ENCODE measurements around the gene CMTM4.
"Not testable (repeated sequence)": the region's sequence is repeated elsewhere in the genome, so short reads cannot be mapped to it uniquely, and the experiment has no call there.

CMTM4 gene

GRCh38 chr16:66616169-66616568 is 80.4 kb downstream of the CMTM4 start:
- DNase-seq (ENCODE audit: low spot score): no peak

DNA sequence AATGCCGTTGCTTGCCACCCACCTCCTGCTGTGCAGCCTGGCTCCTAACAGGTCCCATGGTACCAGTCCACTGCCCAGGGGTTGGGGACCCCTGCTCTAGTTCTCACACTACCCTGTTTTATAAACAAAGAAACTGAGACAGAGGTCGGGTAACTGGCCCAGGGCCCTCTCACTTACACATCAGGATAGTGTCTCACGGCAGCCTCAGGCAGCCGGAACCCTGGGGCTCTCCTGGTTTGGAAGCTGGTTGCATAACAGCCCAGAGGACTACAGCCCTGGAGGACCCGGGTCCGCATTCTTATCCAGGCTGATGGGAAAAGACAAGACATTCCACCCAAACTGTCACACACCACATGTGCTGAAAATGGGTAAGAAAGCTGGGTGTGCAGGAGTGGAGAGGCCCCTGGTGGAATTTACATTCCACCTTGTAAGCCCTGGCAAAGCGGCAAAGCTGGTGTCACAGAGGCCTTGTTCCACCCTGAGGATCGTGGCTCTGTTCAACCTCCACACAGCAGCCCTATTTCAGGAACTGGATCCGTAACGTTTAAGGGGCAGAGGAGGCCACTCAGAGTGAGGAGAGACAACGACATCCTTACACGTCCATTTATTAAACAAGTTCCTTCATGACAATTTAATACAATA is 82.3 kb downstream of the CMTM4 start:
- DNase-seq (ENCODE audit: low spot score): no peak

DNA sequence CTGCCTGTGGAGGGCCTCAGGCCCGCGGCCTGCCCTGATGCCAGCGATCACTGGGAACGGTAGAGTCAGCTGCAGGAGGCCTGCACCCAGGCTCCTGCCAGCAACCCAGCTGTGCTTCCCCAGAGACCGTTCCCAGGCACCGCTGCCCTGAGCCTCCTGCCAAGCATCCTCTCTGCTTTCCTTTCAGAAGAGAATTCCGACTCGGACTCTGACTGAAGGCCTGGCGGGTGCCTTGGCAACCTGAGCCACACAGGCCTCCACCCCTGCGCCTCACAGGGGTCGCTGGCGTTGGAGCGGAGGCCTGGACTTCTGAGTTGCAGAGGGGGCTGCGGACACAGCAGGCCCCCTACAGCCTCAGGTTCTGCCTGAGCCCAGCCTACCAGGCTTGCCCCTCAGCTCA is 84.1 kb downstream of the CMTM4 start:
- DNase-seq (ENCODE audit: low spot score): no peak

DNA sequence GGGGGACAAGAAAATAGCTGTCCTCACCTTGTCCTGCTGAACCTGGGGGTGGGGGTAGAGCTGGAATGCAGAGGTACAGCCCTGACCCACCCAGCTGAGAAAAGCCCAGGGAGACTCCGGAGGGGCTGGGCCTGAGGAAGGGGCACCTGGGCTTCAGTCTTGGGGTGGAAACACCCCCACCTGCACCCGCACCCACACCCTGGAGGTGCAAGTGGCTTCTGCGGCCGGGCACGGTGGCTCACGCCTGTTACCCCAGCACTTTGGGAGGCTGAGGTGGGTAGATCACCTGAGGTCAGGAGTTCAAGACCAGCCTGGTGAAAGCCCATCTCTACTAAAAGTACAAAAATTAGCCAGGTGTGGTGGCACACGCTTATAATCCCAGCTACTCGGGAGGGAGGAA is 84.6 kb downstream of the CMTM4 start:
- DNase-seq (ENCODE audit: low spot score): not testable (repeated sequence)

- no peak for DNase-seq (ENCODE audit: low spot score)
These were observed 86.3 kb downstream of the CMTM4 start for GRCh38 chr16:66610111-66610820.

DNA sequence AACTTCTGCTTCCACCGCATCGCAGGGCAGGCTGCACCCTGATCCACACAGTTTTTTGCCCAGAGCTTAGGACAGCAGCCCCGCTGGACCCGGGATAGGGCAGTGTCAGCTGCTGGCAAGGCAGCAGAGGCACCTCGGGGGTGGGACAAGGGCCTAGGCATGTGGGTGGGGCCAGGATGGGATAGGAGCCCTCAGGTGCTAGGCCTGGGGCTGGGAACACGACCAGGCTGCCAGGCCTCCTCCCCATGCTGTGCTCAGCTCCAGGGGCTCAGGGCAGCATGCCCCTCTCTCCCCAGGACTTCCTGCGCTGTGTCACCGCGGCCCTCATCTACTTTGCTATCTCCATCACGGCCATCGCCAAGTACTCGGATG is 87.4 kb downstream of the CMTM4 start:
- no peak for DNase-seq (ENCODE audit: low spot score)

- DNase-seq (ENCODE audit: low spot score): peak; percentile 94
These were observed 88.1 kb downstream of the CMTM4 start for GRCh38 chr16:66608241-66609138.

- DNase-seq (ENCODE audit: low spot score): no peak
These were observed 90.4 kb downstream of the CMTM4 start for GRCh38 chr16:66605979-66606751.

DNA sequence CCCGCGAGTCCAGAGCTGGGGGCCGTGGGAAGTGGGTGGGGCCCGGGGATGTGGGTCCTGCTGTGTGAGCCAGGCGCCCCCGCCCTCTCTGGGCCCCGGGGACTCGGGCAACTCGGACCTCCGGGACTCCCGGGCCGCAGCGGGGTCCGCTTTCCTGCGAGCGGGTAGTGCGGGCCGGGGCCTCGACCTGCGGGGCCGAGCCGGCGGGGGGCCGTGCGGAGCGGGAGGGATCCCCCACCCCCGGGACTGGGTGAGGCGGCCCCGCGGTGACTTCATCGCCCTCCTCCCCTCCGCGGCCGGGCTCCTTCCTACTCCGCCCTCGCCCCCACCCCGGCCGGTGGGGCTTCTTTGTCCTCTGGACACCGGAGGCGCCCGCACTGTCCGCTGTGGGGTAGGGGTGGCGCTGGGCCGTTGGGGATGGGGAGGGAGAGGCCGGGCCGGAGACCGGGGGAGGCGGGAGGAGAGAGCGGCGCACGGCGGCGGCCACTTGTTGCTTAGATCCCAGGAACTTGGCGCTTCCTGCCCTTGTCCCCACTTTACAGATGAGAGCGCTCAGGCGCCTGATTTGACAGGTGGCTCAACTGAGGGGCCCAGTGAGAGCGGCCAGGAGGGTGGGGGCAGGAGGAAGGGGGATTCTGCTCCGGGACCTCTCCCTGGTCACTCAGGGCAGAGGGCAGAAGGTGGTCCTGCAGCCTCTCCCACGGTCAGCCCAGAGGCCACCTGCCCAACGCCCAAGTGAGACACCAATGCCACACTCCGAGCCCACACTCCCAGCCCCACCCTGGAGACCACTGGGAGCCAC is 91.2 kb downstream of the CMTM4 start:
- DNase-seq (ENCODE audit: low spot score): peak; percentile 62

DNA sequence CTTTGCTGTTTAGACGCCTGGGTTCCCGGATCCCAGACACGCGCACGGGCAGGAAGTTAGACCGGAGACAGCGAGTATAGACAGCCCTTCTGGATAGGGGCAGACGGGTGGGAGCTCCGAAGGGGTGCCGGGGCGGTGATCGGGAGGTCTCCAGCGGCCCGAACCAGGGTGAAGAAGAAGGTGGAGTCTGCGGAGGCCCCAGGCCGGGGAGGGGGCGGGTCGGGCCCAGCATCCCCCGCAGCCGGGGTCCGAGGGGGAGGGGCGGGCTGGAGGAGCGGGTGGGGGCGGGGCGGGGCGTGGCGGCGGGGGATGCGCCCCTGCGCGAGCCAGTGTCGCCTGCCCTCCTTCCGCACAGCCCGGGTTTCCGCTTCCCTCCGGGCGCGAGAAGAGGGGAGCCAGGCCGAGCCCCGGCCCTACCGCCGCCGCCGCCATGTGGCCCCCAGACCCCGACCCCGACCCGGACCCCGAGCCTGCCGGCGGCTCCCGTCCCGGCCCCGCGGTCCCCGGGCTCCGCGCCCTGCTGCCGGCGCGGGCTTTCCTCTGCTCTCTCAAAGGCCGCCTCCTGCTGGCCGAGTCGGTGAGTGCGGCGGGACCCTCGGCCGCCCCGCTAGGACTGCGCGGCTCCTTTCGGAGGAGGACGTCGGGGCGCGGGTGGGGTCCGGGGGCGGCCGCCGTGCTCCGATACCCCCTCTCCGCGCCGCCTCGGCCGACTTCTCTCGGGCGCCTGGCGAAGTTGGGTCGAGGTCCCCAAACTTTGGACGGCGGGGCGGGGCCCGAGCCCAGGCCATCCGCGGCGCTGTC is 92.0 kb downstream of the CMTM4 start, which contains the start of gene CMTM3:
TSS of gene CMTM3 (plus strand) at position 329 of the 801 bp plus-strand sequence. CDS start at position 431, 102 bp downstream.
- peak; percentile 67 for DNase-seq (ENCODE audit: low spot score)

DNA sequence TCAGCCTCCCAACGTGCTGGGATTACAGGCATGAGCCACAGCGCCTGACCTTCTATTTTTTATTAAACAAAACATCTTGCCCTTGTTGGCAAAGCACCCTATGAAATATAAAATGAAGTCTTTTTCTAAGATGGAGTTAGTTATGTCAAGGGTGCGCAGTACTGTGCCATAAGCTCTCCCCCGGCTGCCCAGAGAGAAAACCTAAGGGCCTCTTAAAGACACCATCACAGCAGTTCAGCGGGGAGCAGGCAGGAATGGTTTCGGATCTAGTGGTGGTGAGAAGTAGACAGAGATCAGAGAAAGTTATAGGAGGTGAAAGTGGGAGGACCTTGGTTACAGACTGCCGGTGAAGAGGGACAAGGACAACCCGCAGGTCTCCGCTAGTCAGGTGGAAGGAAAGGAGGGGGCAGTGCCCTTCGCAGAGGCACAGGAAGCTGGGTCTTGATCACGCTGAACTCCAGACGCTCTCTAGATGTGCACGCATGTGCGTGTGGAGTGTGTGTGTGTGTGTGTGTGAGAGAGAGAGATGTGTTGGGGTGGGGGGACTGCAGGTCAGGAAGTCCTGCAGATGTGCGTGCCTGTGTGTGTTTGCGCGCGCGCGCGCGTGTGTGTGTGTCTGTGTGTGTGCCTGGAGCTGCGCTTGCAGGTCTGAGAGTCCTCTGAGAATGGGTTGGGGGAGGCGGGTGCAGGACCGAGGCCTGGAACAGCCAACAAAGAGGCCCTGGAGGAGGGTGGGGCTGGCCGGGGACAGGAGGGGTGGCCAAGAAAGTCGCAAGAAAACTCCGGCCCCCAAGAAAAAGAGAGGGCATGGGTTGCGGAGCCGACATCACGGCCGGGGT is 92.8 kb downstream of the CMTM4 start:
- peak; percentile 54 for DNase-seq (ENCODE audit: low spot score)

DNA sequence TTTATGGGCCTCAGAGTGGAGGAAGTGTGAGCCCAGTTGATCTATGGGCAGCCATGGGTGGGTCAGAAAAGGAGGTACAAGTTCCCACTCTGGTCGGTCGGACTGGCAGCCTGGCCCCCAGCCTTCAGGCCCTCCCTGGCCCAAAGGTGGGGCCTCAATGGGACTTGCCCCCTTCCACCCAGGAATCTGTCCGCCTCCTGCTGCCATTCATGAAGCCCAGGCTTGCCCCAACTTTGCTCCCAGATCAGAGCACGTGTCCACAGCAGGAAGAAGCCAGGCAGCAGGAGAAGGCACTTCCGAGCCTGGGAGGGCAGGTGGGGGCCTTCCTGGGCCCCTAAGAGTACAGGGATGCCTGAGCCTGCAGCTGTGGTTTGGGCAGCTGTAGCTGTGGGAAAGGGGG is 95.1 kb downstream of the CMTM4 start:
- no peak for DNase-seq (ENCODE audit: low spot score)

DNA sequence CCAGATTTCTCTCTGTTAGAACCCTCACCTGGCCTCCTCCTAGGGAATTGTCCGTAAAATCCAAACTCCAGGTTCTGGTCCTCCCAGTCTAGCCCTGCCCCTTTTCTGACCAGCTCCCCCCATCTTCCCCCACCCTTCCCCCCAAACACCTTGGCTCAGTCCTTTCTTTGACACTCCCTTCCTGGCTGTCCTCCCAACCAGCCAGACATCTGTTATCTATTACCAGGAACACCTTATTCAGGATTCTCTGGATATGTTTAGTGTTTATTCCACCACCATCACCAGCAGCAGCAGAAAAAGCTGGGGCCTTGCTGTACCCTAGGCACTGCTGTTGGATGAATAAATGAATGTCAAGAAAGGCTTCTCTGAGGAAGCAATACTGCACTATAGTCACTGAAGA is 96.1 kb downstream of the CMTM4 start:
- DNase-seq (ENCODE audit: low spot score): no peak

- DNase-seq (ENCODE audit: low spot score): no peak
These were observed 96.8 kb downstream of the CMTM4 start for GRCh38 chr16:66599726-66600125.

DNA sequence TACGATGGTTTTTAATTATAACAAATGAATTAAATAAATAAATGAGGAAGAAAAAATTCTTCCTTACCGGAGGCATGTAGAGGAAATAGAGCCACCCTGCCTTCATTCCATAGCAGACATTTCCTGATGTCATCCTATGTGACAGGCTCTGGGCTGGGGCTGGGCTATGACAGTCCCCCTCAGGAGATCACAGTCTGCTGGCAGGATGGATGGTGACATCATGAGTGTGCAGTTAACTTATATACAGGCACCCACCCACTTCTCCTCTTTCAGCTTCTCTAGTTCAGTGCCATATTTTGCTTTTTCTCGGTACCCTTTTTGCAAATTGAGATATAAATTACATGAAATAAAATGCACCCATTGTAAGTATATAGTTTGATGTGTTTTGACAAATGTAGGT is 98.4 kb downstream of the CMTM4 start:
- no peak for DNase-seq (ENCODE audit: low spot score)

GRCh38 chr16:66596986-66597848 is 99.3 kb downstream of the CMTM4 start:
- no peak for DNase-seq (ENCODE audit: low spot score)

DNA sequence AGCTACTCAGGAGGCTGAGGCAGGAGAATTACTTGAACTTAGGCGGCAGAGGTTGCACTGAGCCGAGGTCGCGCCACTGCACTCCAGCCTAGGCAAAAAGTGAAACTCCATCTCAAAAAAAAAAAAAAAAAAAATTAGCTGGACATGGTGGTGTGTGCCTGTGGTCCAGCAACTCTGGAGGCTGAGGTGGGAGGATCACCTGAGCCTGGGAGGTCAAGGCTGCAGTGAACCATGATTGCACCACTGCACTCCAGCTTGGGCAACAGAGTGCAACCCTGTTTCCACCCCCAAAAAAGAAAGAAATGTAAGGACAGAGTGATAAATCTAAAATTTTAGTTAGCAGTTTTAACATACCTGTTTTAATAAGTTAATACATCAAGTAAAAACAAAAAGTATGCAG is 100.0 kb downstream of the CMTM4 start:
- not testable (repeated sequence) for DNase-seq (ENCODE audit: low spot score)

DNA sequence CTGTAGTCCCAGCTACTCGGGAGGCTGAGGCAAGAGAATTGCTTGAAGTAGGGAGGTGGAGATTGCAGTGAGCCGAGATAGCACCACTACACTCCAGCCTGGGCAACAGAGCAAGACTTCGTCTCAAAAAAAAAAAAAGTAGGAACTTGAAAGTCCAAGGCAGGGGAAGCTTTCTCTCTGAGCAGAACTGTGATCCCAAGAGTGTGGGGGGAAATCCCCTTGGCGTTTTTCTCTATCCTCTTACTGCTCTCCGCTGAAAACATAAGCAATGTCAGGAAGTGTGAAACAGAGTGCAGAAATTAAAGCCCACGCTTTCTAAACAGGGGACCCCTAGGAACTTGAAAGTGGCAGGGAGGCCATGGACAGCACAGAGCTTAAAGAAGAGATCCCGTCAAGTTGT is 101.8 kb downstream of the CMTM4 start:
- no peak for DNase-seq (ENCODE audit: low spot score)

All from AG08395 (cell line).